DMS 273 (cell line): ENCODE results near the gene CHRM5.
A peak's percentile ranks its signal among the peaks of the same experiment; 100 is the strongest.
"Not testable (repeated sequence)": the region's sequence is repeated elsewhere in the genome, so short reads cannot be mapped to it uniquely, and the experiment has no call there.

ENCODE experiments used
- DNase-seq: peaks from one replicate; lab custom pipeline; 2025; ENCODE audit not compliant: unreplicated experiment; lab: John Stamatoyannopoulos, UW

The CHRM5 gene

GRCh38 chr15:34038871-34039789, 70.8 kb downstream of the CHRM5 start, which contains the start of gene AVEN:
TSS of gene AVEN (minus strand) at chr15:34039204. CDS start at chr15:34039046, 158 bp downstream.
- peak; percentile 67 for DNase-seq

GRCh38 chr15:34039790-34040113, 71.5 kb downstream of the CHRM5 start:
- DNase-seq: peak; percentile 37

- no peak for DNase-seq
These were observed 75.1 kb downstream of the CHRM5 start for GRCh38 chr15:34043391-34043790.

GRCh38 chr15:34043813-34044212, 75.5 kb downstream of the CHRM5 start:
- DNase-seq: no peak

- no peak for DNase-seq
These were observed 78.3 kb downstream of the CHRM5 start for GRCh38 chr15:34046471-34047145.

GRCh38 chr15:34047893-34048775, 79.8 kb downstream of the CHRM5 start:
- peak; percentile 24 for DNase-seq

- no peak for DNase-seq
These were observed 80.8 kb downstream of the CHRM5 start for GRCh38 chr15:34049112-34049511.

GRCh38 chr15:34050385-34050784, 82.1 kb downstream of the CHRM5 start:
- not testable (repeated sequence) for DNase-seq

- no peak for DNase-seq
These were observed 85.9 kb downstream of the CHRM5 start for GRCh38 chr15:34054081-34054707.

GRCh38 chr15:34055868-34056595, 87.7 kb downstream of the CHRM5 start:
- DNase-seq: no peak

GRCh38 chr15:34056911-34057310, 88.6 kb downstream of the CHRM5 start:
- no peak for DNase-seq

- no peak for DNase-seq
These were observed 91.2 kb downstream of the CHRM5 start for GRCh38 chr15:34059476-34059875.

GRCh38 chr15:34059946-34060345, 91.6 kb downstream of the CHRM5 start:
- DNase-seq: no peak

- no peak for DNase-seq
These were observed 96.1 kb downstream of the CHRM5 start for GRCh38 chr15:34064438-34064837.

- DNase-seq: no peak
These were observed 97.0 kb downstream of the CHRM5 start for GRCh38 chr15:34065261-34065660.

GRCh38 chr15:34065941-34066340, 97.6 kb downstream of the CHRM5 start:
- no peak for DNase-seq

- DNase-seq: no peak
These were observed 101.7 kb downstream of the CHRM5 start for GRCh38 chr15:34070003-34070402.

- no peak for DNase-seq
These were observed 108.5 kb downstream of the CHRM5 start for GRCh38 chr15:34076785-34077184.

GRCh38 chr15:34078900-34079299, 110.6 kb downstream of the CHRM5 start:
- DNase-seq: no peak

- no peak for DNase-seq
These were observed 111.6 kb downstream of the CHRM5 start for GRCh38 chr15:34079904-34080303.
